ENCODE results near the gene KRTAP10-7.

Gene KRTAP10-7

DNA sequence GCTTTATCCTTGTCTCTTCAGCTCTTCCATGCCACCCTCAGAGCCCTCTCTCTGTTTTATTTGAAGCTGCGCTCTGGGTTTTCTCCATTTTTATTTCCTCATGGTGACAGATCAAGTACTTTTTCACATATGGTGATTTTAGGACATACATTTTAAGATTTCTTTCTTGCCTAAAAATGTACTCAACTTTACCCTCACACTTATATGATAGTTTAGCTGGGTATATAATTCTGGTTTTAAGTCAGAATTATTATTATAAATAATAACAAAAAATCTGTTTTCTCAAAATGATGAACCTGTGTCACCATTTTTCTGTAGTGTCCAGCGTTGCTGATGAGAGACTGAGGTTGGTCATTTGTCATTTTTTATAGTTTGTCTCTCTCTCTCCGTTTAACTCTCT, 19.2 kb upstream of the KRTAP10-7 start:
- TF ChIP-seq, protein P1, sequence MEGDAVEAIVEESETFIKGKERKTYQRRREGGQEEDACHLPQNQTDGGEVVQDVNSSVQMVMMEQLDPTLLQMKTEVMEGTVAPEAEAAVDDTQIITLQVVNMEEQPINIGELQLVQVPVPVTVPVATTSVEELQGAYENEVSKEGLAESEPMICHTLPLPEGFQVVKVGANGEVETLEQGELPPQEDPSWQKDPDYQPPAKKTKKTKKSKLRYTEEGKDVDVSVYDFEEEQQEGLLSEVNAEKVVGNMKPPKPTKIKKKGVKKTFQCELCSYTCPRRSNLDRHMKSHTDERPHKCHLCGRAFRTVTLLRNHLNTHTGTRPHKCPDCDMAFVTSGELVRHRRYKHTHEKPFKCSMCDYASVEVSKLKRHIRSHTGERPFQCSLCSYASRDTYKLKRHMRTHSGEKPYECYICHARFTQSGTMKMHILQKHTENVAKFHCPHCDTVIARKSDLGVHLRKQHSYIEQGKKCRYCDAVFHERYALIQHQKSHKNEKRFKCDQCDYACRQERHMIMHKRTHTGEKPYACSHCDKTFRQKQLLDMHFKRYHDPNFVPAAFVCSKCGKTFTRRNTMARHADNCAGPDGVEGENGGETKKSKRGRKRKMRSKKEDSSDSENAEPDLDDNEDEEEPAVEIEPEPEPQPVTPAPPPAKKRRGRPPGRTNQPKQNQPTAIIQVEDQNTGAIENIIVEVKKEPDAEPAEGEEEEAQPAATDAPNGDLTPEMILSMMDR (IDR thresholded peaks at IDR 0.05; ENCODE audit: extremely low read depth, missing control alignments), result no peak
- no peak for DNase-seq (ENCODE audit: low spot score)

DNA sequence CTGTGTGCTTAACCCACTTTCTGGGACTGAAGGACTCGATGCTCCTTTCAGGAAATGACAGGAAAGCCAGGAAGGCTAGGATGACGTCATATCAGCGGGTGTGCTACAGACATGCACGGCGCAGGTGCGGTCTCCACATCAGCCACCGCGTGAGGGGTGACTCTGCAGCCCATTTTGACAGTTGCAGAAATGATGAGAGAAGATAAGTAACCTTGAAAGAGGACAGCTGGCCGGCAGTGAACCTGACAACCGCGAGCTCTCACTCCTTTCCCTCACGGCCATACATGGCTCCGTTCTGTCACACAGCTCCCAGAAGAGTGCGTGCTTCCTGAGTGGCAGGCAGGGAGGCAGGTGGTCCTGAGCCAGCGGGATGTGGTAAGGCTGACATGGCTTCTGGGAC, 18.3 kb upstream of the KRTAP10-7 start:
- no peak for DNase-seq (ENCODE audit: low spot score)
- TF ChIP-seq, protein P1 (IDR thresholded peaks at IDR 0.05; ENCODE audit: extremely low read depth, missing control alignments), result no peak

DNA sequence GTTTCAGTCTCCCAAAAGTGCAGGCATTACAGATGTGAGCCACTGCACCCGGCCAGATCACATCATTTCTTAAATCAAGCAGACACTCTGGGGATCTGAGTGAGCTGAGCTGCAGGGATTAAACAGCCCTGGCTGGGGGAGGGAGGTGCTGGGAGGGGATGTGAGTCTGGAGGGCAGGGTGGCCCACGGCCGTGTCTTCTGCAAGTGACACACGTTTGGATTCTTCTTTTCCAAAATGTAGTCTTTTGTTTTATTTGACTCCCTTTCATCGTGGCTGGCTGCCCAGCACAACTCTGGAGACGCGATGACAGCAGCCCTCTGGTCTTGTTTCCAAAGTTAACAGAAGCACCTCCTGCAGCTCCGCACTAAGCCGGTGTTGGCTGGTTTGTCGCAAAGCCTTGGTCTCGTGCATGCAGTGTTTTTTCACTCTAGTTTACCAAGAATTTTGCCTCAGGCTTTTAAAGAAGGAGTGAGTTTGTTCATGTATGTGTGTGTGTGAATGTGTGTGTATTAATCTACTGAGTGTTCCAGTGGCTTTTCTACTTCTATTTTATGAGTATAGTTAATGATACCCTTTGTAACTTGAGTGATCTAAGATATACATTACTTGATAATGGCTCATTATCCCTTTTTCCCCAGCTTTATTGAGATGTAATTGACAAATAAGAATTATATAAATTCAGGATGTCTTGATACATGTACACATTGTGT, 17.2 kb upstream of the KRTAP10-7 start:
- TF ChIP-seq, protein P1 (IDR thresholded peaks at IDR 0.05; ENCODE audit: extremely low read depth, missing control alignments), result no peak
- no peak for DNase-seq (ENCODE audit: low spot score)

DNA sequence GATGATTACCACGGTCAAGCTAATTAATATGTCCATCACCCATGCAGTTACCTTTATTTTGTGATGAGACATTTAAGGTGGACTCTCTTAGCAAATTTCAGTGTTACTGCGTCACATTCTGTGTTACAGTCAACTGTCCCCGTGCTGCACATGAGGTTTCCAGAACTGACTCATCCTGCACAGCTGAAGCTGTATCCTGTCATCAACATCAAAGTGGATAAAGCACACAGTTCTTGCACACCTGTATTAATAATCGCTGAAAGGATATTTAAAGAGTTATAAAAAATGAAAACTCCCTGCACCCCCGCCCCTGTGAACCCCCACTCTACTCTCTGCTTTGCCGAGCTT, 16.6 kb upstream of the KRTAP10-7 start:
- DNase-seq (ENCODE audit: low spot score), result no peak
- TF ChIP-seq, protein P1 (IDR thresholded peaks at IDR 0.05; ENCODE audit: extremely low read depth, missing control alignments), result no peak

DNA sequence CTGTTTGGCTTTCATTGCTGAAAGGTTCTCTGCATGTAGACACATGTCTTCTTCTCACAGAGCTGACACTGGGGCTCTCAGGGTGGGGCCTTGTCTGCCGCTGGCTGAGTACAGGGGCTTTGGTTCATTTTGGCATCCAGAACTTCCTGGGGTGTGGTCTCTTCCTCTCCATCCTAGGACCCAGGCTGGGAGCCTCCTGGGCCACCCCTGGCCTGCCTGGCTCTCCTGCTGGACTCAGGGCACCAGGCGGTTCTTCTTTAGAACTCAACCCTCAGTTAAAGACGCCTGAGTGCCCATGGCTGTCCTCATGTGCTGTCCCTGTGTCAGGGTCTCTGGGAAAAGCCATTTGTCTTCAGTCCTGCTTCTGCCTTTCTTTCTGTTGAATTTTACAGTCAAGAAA, 14.5 kb upstream of the KRTAP10-7 start:
- TF ChIP-seq, protein P1 (IDR thresholded peaks at IDR 0.05; ENCODE audit: extremely low read depth, missing control alignments), result no peak
- DNase-seq (ENCODE audit: low spot score), result no peak

DNA sequence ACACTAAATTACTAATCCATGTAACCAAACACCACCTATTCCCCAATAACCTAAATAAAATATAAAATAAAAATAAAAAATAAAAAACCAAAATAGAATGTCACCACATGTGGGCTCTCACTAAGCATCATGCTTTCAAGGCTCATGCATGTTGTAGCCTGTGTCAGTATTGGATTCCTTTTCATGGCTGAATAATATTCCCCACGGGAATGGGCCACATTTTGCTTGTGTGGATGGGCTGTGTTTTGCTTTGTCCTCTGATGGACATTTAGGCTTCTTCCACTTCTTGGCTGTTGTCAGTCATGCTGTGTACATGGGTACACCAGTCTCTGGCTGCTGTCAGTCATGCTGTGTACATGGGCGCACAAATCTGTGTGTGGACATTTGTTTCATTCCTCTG, 11.3 kb upstream of the KRTAP10-7 start:
- no peak for DNase-seq (ENCODE audit: low spot score)
- TF ChIP-seq, protein P1 (IDR thresholded peaks at IDR 0.05; ENCODE audit: extremely low read depth, missing control alignments), result no peak

DNA sequence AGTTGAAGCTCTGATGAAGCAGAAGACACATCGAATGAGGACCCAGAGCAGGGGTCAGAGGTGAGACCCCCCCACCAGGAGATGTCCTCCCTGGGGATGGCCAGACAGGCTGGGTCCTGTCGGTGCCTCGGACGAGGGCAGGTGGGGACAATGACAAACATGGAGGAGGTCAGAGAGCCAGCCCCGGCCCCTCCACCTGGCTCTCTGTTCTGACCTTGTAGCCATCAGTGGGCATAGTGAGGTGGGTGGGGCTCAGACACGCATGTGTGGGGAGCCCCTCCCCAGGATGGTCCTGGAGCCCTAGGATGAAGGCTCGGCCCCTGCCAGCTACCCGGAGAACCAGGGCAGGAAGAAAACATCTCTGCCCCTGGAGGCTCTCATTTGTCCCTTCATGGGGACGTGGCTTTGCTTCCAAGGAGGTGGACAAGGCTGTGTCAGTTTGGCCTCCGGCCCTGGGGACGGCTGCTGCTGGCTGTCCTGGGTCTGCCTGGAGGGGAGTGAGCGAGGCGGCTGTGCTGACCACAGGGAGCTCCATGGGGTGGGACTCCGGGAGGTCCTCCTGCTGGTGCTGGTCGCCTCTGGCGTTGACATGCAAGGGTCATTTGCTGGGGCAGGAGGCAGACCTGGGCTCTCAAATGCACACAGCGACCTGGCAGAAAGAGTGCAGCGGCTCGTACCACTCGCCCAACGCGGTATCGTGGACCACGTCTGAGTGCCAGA, 10.7 kb upstream of the KRTAP10-7 start:
- DNase-seq (ENCODE audit: low spot score), result no peak
- TF ChIP-seq, protein P1 (IDR thresholded peaks at IDR 0.05; ENCODE audit: extremely low read depth, missing control alignments), result no peak
